ENCODE results near the gene ATP6V0A1. TPM values are rescaled to one million over a fixed set of nuclear protein-coding genes. Genes with fewer than 3 reads are reported as not detected.
A peak's percentile ranks its signal among the peaks of the same experiment; 100 is the strongest.
"Not testable (repeated sequence)": the region's sequence is repeated elsewhere in the genome, so short reads cannot be mapped to it uniquely, and the experiment has no call there.

The ATP6V0A1 gene
- 23.2 and 27.1 TPM in 2 replicates for total RNA-seq

DNA sequence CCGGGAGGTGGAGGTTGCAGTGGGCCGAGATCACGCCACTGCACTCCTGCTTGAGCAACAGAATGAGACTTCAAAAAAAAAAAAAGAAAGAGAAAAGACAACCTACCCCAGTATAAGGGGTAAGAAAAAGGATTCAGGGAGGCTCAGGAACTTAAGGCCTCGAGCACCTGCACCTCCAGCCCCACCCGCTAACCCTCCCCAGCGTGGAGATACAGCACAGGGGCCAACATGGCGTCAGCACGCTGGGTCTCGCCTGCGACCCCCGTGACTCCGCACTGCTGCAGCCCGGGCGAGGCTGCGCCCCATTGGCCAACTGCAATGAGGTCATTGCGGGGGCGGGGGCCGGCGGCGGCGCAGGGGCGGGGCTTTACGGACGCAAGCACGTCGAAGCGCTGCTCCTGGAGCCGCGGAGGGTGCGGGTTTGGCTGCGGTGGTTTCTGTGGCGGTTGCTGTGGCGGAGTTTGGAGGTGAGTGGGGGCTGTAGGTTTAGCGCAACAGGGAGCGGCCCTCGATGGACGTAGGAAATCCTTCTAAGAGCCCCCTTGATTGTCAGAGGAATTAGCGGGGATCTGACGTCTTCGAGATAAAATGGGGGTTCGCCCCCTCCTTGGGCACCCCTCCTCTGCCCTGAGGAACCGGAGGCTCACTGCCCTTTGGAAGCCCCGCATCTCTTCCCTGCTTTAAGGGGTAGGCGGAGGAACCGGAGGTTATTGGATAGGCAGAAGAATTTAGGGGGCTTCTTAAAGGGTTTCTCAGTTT is at the start of gene ATP6V0A1:
ATP6V0A1 (plus strand) TSS at position 382 of the 759 bp plus-strand sequence. CDS start 2,017 bp downstream, outside the sequence.
- peak; percentile 89 for DNase-seq (ENCODE audit: low spot score)
- H3K36me3 Mint-ChIP-seq (ENCODE audit: low read depth), result peaks cover 5% of the 10 kb centered on the region
- H3K4me1 Mint-ChIP-seq (ENCODE audit: low read depth), result peaks cover 44% of the 10 kb centered on the region
- peak within 1 kb of the TSS; percentile 93 for H3K27ac Mint-ChIP-seq
- peaks cover 16% of the 10 kb centered on the region for H3K27me3 Mint-ChIP-seq (ENCODE audit: insufficient read depth)
- peak within 1 kb of the TSS; percentile 91 for H3K4me3 Mint-ChIP-seq
- intact Hi-C loops (cut with micrococcal nuclease), result loop anchor here (1.0 to 5.0 kb wide), 2 partner anchors 170 to 276 kb away; partner anchors contain the start of genes KCNH4 and STAT5A
- no peaks in the 10 kb centered on the region for H3K9me3 Mint-ChIP-seq

DNA sequence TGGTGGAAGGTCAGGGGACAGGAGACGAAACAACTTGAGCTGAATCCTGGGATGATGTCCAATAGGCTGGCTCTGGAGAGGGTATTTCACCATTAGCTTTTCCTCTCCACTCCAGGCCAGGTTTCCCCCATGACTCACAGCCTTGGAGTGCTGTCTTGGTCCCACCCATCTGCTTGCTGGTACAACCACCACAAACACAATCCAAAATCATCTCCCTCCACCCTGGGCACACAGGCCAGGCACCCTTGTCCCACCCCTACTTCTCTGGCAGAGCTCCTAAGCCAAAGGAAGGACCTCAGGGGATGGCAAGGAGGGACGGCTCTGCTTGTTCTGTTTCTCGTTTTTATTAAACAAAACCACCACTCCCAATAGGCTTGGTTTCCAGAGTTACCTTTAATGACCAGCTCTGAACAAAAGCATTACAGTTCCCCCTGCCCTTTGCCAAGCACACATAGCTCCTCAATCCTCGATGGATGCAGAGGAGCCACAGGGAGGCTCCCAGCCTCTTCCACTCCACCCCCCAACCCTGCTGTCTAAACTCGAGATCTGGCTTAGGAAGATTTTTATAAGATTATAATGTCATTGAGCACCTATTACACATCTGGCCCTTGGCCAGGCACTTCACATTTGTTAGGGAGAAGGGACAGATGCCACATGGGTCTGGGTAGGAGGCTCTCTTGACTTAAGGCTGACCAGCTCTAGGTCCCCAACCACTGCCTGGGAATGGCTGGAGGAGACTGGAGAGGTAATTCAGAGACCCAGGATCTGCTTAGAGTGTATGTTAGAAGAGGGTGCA is 49.0 kb upstream of the ATP6V0A1 start:
- no peaks in the 10 kb centered on the region for H3K36me3 Mint-ChIP-seq (ENCODE audit: low read depth)
- H3K9me3 Mint-ChIP-seq, result no peaks in the 10 kb centered on the region
- intact Hi-C loops (cut with micrococcal nuclease), result loop anchor here (5.0 to 10.0 kb wide), 3 partner anchors 118 to 385 kb away; partner anchors contain the start of genes KCNH4 and NKIRAS2
- peaks cover 15% of the 10 kb centered on the region for H3K4me1 Mint-ChIP-seq (ENCODE audit: low read depth)
- DNase-seq (ENCODE audit: low spot score), result no peak
- no peak overlapping the region for H3K4me3 Mint-ChIP-seq
- H3K27me3 Mint-ChIP-seq (ENCODE audit: insufficient read depth), result peaks cover 4% of the 10 kb centered on the region
- no peak overlapping the region for H3K27ac Mint-ChIP-seq

DNA sequence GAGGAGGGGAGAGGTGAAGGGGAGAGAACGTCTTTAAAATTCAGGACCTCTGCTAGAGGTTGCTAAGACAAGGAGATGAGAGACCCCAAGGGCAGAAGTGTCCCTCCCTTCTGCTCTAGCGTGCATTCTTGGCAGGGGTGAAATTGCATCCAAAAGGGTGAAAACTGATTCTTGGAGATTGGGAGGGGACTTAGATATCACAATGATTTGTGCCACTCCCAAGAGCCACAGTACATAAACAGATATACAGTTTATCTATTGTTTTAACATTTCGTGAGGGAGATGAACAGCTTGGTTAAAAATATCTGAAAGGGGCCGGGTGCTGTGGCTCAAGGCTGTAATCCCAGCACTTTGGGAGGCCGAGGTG is 48.4 kb upstream of the ATP6V0A1 start:
- H3K27ac Mint-ChIP-seq, result no peak overlapping the region

DNA sequence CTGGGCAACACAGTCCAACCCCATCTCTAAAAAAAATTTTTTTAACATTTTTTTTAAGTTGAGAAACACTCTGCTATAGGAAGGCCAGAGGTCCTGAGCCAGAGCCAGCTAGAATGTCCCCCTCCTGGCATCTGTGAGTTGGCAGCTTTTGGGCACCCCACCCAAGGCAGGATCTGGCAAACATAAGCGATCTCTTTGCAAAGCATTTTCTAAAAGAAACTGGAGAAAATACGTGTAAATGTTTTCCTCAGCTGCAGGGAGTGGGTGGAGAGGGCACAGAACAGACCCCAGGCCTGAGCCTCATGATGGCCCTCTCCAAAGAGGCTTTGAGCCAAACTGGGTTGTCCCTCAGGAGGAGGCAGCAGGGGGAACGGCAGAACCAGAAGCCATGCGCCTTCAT is 47.3 kb upstream of the ATP6V0A1 start:
- no peak for DNase-seq (ENCODE audit: low spot score)
- Mint-ChIP-seq H3K36me3 (ENCODE audit: low read depth) (no peaks in the 10 kb centered on the region), H3K27ac (no peak overlapping the region), H3K27me3 (ENCODE audit: insufficient read depth) (peaks cover 11% of the 10 kb centered on the region), H3K4me3 (no peak overlapping the region), H3K9me3 (no peaks in the 10 kb centered on the region), H3K4me1 (ENCODE audit: low read depth) (peaks cover 18% of the 10 kb centered on the region)
- intact Hi-C loops (cut with micrococcal nuclease), result no loop called here

More for the DNA sequence above, 48.4 kb upstream of the ATP6V0A1 start:
- Mint-ChIP-seq H3K27me3 (ENCODE audit: insufficient read depth) (peaks cover 9% of the 10 kb centered on the region), H3K4me3 (no peak overlapping the region), H3K36me3 (ENCODE audit: low read depth) (no peaks in the 10 kb centered on the region), H3K4me1 (ENCODE audit: low read depth) (peaks cover 21% of the 10 kb centered on the region), H3K9me3 (no peaks in the 10 kb centered on the region)
- intact Hi-C loops (cut with micrococcal nuclease), result no loop called here
- DNase-seq (ENCODE audit: low spot score), result no peak

DNA sequence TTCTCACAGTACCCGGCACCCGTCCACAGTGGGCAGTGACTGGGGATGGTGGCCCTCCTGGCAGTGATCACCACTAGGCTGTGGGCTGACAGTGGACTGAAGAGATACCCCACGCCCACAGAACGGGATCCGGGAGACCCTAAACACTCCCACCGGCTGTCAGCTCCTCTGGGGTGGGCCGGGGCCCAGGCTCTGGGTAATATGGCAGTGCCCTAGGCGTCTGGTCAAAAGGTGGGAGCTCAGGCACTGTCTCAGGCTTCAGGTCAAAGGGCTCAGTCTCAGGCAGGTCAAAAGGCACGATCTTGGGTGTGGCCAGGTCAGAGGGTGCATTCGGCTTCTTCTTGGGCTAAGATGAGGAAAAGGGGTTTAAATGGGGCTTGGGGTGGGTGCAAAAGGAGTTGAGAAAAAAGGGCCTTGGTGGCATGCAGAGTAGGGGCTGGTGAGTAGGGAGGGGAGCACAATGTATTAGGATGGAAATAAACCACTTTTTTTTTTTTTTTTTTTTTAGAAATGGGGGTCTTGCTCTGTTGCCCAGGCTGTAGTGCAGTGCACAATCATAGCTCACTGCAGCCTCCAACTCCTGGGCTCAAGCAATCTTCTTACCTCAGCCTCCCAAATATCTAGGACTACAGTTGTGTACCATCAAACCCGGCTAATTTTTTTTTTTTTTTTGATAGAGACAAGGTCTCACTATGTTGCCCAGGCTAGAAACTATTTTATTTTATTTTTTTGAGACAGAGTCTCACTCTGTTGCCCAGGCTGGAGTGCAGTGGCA is 46.6 kb upstream of the ATP6V0A1 start:
- no peak overlapping the region for H3K4me3 Mint-ChIP-seq

DNA sequence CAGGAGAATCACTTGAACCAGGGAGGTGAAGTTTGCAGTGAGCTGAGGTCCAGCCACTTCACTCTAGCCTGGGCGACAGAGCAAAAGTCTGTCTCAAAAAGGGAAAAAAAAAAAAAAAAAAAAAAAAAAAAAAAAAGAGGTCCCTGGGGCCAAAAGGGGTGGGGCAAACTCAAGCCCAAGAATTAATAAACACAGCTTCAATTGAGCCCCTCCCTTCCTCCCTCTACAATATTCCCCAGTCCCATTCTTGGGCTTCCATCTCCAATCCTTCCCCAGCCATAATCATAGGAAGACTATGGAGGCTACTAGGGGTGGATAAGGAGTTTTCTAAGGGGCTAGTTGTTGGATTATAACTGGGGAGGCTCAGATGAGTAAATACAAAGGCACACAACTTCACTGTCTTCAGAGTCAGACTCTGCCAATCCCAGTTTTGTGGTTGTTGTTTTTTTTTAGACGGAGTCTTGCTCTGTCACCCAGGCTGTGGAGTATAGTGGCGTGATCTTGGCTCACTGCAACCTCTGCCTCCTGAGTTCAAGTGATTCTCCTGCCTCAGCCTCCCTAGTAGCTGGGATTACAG is 45.1 kb upstream of the ATP6V0A1 start:
- Mint-ChIP-seq H3K27me3 (ENCODE audit: insufficient read depth) (peaks cover 11% of the 10 kb centered on the region), H3K27ac (no peak overlapping the region), H3K4me1 (ENCODE audit: low read depth) (peaks cover 12% of the 10 kb centered on the region), H3K4me3 (no peak overlapping the region), H3K36me3 (ENCODE audit: low read depth) (no peaks in the 10 kb centered on the region), H3K9me3 (no peaks in the 10 kb centered on the region)
- intact Hi-C loops (cut with micrococcal nuclease), result no loop called here
- no peak for DNase-seq (ENCODE audit: low spot score)

More for the DNA sequence above, 46.6 kb upstream of the ATP6V0A1 start:
- H3K27me3 Mint-ChIP-seq (ENCODE audit: insufficient read depth), result peaks cover 11% of the 10 kb centered on the region
- no peak for DNase-seq (ENCODE audit: low spot score)
- H3K36me3 Mint-ChIP-seq (ENCODE audit: low read depth), result no peaks in the 10 kb centered on the region
- peaks cover 18% of the 10 kb centered on the region for H3K4me1 Mint-ChIP-seq (ENCODE audit: low read depth)
- H3K27ac Mint-ChIP-seq, result no peak overlapping the region
- no peaks in the 10 kb centered on the region for H3K9me3 Mint-ChIP-seq
- intact Hi-C loops (cut with micrococcal nuclease), result no loop called here

DNA sequence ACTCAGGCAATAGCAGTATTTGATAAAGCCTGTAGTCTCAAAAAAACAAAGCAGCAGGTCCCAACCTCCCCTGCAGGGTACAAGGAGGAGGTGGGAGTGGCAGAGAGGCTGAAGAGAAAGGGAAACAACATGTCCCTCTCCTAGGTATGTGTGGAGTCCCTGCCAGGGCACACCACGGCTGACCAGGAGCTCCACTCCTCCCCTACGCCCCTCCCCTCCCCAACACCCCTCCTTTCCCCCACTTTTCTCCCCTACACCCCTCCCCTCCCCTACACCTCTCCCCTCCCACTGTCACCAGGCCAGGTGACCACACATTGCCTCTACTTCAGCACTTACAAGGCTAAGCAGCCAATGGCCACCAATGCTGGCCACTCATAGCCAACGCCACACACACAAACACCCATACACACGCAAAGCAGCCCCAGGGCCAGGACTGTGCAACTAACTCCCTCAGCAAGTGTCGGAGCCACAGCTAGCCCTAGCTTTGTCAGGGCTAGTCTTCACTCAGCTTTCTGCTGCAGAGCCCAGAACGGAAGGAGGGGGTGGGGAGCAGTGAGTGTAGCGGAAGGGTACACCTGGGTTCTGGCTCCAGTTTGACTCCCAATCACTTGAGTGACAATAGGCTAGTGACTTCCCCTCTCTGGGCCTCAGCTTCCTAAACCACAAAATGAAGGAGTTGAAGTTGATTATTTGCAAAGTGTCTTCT is 43.8 kb upstream of the ATP6V0A1 start:
- H3K4me1 Mint-ChIP-seq (ENCODE audit: low read depth), result peaks cover 17% of the 10 kb centered on the region
- H3K36me3 Mint-ChIP-seq (ENCODE audit: low read depth), result no peaks in the 10 kb centered on the region
- H3K9me3 Mint-ChIP-seq, result no peaks in the 10 kb centered on the region
- intact Hi-C loops (cut with micrococcal nuclease), result no loop called here
- H3K27me3 Mint-ChIP-seq (ENCODE audit: insufficient read depth), result peaks cover 13% of the 10 kb centered on the region
- DNase-seq (ENCODE audit: low spot score), result no peak
- H3K4me3 Mint-ChIP-seq, result peak overlapping the region; percentile 35
- peak overlapping the region; percentile 11 for H3K27ac Mint-ChIP-seq

DNA sequence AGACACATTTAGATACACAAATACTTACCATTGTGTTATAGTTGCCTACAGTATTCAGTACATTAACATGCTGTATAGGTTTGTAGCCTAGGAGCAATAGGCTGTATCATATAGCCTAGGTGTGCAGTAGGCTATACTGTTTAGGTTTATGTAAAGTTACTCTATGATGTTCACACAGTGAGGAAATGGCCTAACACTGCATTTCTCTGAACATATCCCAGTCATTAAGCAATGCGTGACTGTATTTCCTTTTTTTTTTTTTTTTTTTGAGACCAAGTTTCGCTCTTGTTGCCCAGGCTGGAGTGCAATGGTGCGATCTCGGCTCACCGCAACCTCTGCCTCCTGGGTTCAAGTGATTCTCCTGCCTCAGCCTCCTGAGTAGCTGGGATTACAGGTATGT is 40.7 kb upstream of the ATP6V0A1 start:
- H3K9me3 Mint-ChIP-seq; DNase-seq (ENCODE audit: low spot score); H3K4me3 Mint-ChIP-seq; H3K36me3 Mint-ChIP-seq (ENCODE audit: low read depth); intact Hi-C loops (cut with micrococcal nuclease); H3K27ac Mint-ChIP-seq: not testable (repeated sequence)
- Mint-ChIP-seq H3K4me1 (ENCODE audit: low read depth) (peaks cover 30% of the 10 kb centered on the region), H3K27me3 (ENCODE audit: insufficient read depth) (peaks cover 34% of the 10 kb centered on the region)

DNA sequence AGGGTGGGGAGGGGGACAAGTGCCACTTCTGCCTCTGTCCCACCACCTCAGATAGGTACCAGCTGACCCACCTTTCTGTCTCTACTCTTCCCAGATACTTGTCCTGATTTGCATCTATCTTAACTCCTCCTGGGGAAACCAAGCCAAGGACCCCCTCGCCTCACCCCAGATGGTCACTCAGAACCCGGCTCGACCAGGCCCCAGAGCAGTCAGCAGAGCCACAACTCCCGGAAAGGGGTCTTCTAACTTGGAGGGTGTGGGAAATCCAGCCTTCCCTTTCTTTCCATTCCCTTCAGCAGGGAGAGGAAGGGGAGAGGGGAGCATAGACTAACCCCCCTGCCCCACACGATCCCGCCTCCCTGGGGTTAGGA is 37.6 kb upstream of the ATP6V0A1 start:
- DNase-seq (ENCODE audit: low spot score), result no peak
- peaks cover 54% of the 10 kb centered on the region for H3K27me3 Mint-ChIP-seq (ENCODE audit: insufficient read depth)
- intact Hi-C loops (cut with micrococcal nuclease), result no loop called here
- no peak overlapping the region for H3K27ac Mint-ChIP-seq
- H3K4me1 Mint-ChIP-seq (ENCODE audit: low read depth), result peaks cover 18% of the 10 kb centered on the region
- H3K36me3 Mint-ChIP-seq (ENCODE audit: low read depth), result peaks cover 3% of the 10 kb centered on the region
- peak overlapping the region; percentile 68 for H3K4me3 Mint-ChIP-seq
- H3K9me3 Mint-ChIP-seq, result no peaks in the 10 kb centered on the region

DNA sequence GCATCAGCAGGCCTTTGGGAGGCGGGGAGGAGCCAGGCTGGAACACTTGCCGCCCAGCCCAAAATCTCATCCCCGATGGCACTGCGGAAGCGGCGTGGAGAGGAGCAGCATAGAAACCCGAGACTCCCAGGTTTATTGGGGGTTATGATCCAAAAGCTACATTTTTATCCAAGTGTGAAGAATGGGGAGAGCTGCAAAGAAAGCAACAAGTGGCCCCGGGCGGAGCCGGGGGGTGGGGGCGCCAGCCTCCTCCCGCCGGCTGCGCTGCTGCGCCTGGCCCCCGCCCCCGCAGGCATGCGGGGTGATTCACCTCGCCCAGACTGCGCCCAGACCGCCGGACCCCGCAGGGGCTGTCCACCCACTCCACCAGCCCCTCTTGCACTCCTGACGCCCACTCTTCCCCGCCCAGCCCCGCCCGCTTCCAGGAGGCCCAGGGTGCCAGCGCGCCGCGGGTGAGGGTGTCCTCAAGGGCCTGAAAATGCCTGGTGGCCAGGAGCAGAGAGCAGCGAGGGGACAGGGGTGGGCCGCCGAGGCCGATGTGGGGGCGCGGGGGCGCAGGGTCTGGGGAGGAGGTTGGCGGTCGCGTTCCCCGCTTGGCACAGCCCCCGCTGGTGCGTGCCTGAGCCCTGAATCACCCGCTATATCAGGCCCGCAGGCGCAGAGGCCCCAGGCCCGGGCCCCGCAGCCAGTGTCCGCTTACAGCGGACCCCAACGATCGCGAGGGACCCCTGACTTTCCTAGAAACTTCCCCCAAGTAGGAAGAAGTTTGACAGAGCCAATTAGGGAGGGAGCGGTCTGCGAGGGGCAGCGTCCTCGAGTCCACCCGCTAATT is 37.0 kb upstream of the ATP6V0A1 start:
- Mint-ChIP-seq H3K4me3 (peak overlapping the region; percentile 68), H3K9me3 (no peaks in the 10 kb centered on the region), H3K4me1 (ENCODE audit: low read depth) (peaks cover 18% of the 10 kb centered on the region), H3K27ac (no peak overlapping the region), H3K36me3 (ENCODE audit: low read depth) (peaks cover 3% of the 10 kb centered on the region), H3K27me3 (ENCODE audit: insufficient read depth) (peaks cover 56% of the 10 kb centered on the region)
- DNase-seq (ENCODE audit: low spot score), result no peak
- intact Hi-C loops (cut with micrococcal nuclease), result no loop called here

DNA sequence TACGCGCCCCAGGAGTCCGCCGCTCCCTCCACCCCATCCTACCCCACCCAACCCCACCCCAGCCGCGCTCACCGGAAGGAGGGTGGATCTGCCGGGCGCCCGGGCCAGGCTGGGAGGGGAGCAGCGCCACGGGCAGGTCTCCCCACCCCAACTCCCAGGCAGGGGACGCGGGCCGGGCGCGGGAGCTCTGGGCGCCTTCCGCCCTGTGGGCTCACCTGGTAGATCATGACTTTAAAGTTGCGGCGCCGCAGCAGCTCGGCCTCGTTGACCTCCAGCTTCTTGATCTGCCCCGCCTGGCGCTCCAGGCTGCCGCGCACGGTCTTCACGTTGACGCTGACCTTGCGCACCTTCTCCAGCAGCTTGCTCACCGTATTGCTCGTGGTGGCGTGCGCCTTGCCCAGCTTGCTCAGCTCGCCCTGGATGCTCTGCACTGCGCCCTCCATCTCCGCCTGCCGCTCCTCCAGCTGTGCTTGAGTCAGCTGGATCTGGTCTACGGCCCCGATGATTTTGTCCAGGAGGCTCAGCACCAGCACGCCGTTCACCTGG is 36.2 kb upstream of the ATP6V0A1 start:
- intact Hi-C loops (cut with micrococcal nuclease), result no loop called here
- no peaks in the 10 kb centered on the region for H3K9me3 Mint-ChIP-seq

More for the DNA sequence above, 36.2 kb upstream of the ATP6V0A1 start:
- Mint-ChIP-seq H3K27me3 (ENCODE audit: insufficient read depth) (peaks cover 62% of the 10 kb centered on the region), H3K4me1 (ENCODE audit: low read depth) (peaks cover 18% of the 10 kb centered on the region), H3K27ac (no peak overlapping the region), H3K4me3 (peak overlapping the region; percentile 81), H3K36me3 (ENCODE audit: low read depth) (peaks cover 3% of the 10 kb centered on the region)
- no peak for DNase-seq (ENCODE audit: low spot score)
